ENCODE data around the gene NKAIN4. TPM values are rescaled to one million over a fixed set of nuclear protein-coding genes. Genes with fewer than 3 reads are reported as not detected.

The NKAIN4 gene
- total RNA-seq, 1 experiment from 2014 or later: not detected

DNA sequence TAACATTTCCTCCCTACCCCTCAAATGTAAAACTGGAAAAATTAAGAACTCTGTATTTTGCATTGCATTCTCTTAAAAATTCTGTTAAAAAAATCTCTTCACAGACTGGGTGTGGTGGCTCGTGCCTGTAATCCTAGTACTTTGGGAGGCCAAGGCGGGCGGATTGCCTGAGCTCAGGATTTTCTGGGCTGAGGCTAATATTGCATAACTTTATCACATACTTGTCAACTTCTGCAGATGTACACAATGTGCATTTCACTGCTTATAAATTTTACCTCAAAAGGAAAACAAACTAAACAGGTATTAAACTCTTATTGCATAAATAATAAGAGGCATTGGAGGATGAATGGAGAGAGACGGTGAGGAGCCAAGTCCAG, 59.5 kb downstream of the NKAIN4 start:
- DNase-seq (ENCODE audit: low read depth): no peak

- no peak for DNase-seq (ENCODE audit: low read depth)
Measured at GRCh38 chr20:63194007-63194796, 60.1 kb downstream of the NKAIN4 start.

DNA sequence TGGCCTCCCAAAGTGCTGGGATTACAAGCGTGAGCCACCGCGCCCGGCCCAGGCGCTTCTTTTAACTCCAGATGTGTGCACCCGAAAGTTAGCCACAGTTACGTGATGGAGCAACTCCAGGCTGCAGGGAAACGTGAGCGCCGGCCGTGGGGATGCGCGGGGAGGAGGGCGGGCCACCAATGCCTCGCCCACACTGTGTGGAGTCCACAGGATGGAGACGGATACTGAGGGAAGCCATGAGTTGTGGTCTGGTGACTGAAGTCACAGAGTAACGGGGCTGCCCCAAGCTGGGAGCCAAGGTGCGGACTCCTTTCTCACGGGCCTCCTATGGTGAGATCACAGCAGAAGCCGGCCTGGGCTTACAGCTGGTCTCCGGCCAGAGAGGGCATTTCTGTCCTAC, 61.5 kb downstream of the NKAIN4 start:
- no peak for DNase-seq (ENCODE audit: low read depth)

- DNase-seq (ENCODE audit: low read depth): peak; percentile 80
Measured at GRCh38 chr20:63191400-63191799, 62.9 kb downstream of the NKAIN4 start.

- no peak for DNase-seq (ENCODE audit: low read depth)
Measured at GRCh38 chr20:63190828-63191227, 63.4 kb downstream of the NKAIN4 start.

Other genes starting within 250 kb of the NKAIN4 start
- gene BHLHE23, start 247.5 kb downstream of the NKAIN4 start, total RNA-seq (2014; rRNA removed; shearing (Covaris generic)): not detected in 2 replicates
- 28.4 and 41.2 TPM in 2 replicates for gene YTHDF1, start 38.3 kb downstream of the NKAIN4 start, total RNA-seq (2014; rRNA removed; shearing (Covaris generic))
- gene BIRC7, start 18.6 kb downstream of the NKAIN4 start, total RNA-seq (2014; rRNA removed; shearing (Covaris generic)): not detected in 2 replicates
- gene ARFGAP1, start 18.4 kb upstream of the NKAIN4 start, total RNA-seq (2014; rRNA removed; shearing (Covaris generic)): 35.3 and 78.1 TPM in 2 replicates
- not detected in 2 replicates for gene COL20A1, start 38.7 kb upstream of the NKAIN4 start, total RNA-seq (2014; rRNA removed; shearing (Covaris generic))
- gene CHRNA4, start 106.9 kb upstream of the NKAIN4 start, total RNA-seq (2014; rRNA removed; shearing (Covaris generic)): not detected in 2 replicates
- gene KCNQ2, start 218.2 kb upstream of the NKAIN4 start, total RNA-seq (2014; rRNA removed; shearing (Covaris generic)): not detected in 2 replicates
- 154 and 260 TPM in 2 replicates for gene EEF1A2, start 244.6 kb upstream of the NKAIN4 start, total RNA-seq (2014; rRNA removed; shearing (Covaris generic))